ENCODE data around the gene CEMIP. TPM values are rescaled to one million over a fixed set of nuclear protein-coding genes. Genes with fewer than 3 reads are reported as not detected.

The CEMIP gene
- total and polyA plus RNA-seq, 2 of the 8 experiments (the other 6 are each of a cell fraction or from before 2014, with no cell fraction given) = 0.11 to 0.60 TPM

DNA sequence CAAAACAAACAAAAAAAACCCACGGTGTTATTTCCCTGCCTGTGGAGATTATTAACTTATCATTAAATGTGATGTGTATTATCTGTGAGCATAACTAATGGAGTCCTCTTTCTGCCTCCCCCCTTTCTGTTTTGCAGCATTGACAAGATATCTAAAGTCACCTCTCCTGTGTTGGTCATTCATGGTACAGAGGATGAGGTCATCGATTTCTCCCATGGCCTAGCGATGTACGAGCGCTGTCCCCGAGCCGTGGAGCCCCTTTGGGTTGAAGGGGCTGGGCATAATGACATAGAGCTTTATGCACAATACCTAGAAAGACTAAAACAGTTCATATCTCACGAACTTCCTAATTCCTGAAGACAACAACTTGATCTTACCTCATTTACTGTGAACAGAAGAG is 25.2 kb upstream of the CEMIP start:
- no peak for FAIRE-seq
- H2AK5ac ChIP-seq (ENCODE audit: low read depth, low read length) = no peak overlapping the region
- CTCF ChIA-PET (ENCODE audit: partially characterized antibody) = interaction anchor here (0.9 to 3.2 kb wide), 4 partner anchors 13 to 189 kb away, joined by 3 to 13 read pairs (median 4); no protein-coding TSS in a partner anchor

More for the DNA sequence above, 25.2 kb upstream of the CEMIP start:
- H4K5ac ChIP-seq (ENCODE audit: insufficient read length, low read depth, low read length) = no peak overlapping the region
- peaks cover 0 to 9% (median 0%) of the 10 kb centered on the region in 4 experiments; a peak in 1 of 7 replicates for H3K4me1 ChIP-seq (replicated peaks in 1 of 4; ENCODE audit: control insufficient read depth in 3 of 4, insufficient read depth in 4 of 4, low read length in 3 of 4)
- no peaks in the 10 kb centered on the region for H3K79me1 ChIP-seq (ENCODE audit: low read depth, low read length)
- no peaks in the 10 kb centered on the region for H3K23me2 ChIP-seq (ENCODE audit: low read depth, low read length)
- TF ChIP-seq KDM4A (IDR thresholded peaks at IDR 0.05; ENCODE audit: low read depth, low read length, severe bottlenecking) (no peak), CTBP2 (IDR thresholded peaks at IDR 0.05; ENCODE audit: borderline replicate concordance, insufficient read depth, insufficient read length, low read length) (no peak), RXRA (IDR thresholded peaks at IDR 0.05; ENCODE audit: insufficient read depth, low read depth, low read length) (no peak), TBP (IDR thresholded peaks at IDR 0.05; ENCODE audit: low read depth, low read length) (no peak), SIRT6 (IDR thresholded peaks at IDR 0.05; ENCODE audit: low read length) (no peak), RFX5 (IDR thresholded peaks at IDR 0.05; ENCODE audit: borderline replicate concordance, low read depth, low read length) (no peak), MAX (IDR thresholded peaks at IDR 0.05) (no peak), CBX8 (IDR thresholded peaks at IDR 0.05; ENCODE audit: borderline replicate concordance, low read depth, low read length) (no peak), TAF7 (optimal IDR thresholded peaks at IDR 0.05; ENCODE audit: borderline replicate concordance, low read depth, low read length) (no peak), SP2 (IDR thresholded peaks at IDR 0.05; ENCODE audit: low read length) (no peak), ASH2L (IDR thresholded peaks at IDR 0.05; ENCODE audit: low read length) (no peak)
- H2BK5ac ChIP-seq (ENCODE audit: low read depth, low read length) = no peak overlapping the region
- no peak overlapping the region for H3K4me3 ChIP-seq (ENCODE audit: extremely low read depth in 1 of 4, insufficient read depth in 2 of 4, low read depth in 3 of 4, low read length in 4 of 4)
- H2BK12ac ChIP-seq (ENCODE audit: low read depth, low read length) = no peak overlapping the region
- no peak overlapping the region for H3K4me2 ChIP-seq (ENCODE audit: insufficient read depth in 1 of 2, low read depth in 2 of 2, low read length in 2 of 2)
- POLR2A ChIA-PET (ENCODE audit: partially characterized antibody) = no interaction called here
- 93% methylated on average over 8 of the region's 8 CpGs; no CpG with 5 or more reads in 1 of the 2 experiments for WGBS, 2 experiments (ENCODE audit: extremely low coverage in 1 of 2, insufficient coverage in 1 of 2, insufficient read length in 1 of 2, insufficient replicate concordance in 2 of 2, low coverage in 1 of 2, low lambda C conversion rate in 2 of 2, missing lambda C conversion rate in 1 of 2)
- H3K27ac ChIP-seq (ENCODE audit: low read depth, low read length) = no peak overlapping the region
- H3K56ac ChIP-seq (replicated peaks; ENCODE audit: insufficient read length, low read depth, low read length) = no peak overlapping the region
- DNase-seq (ENCODE audit: low read depth in 1 of 2, low spot score in 2 of 2) = no peak
- no peak overlapping the region for H3K23ac ChIP-seq (ENCODE audit: insufficient read length)
- no peaks in the 10 kb centered on the region for H3K79me2 ChIP-seq (ENCODE audit: control insufficient read depth in 1 of 2, insufficient read depth in 2 of 2, low read length in 2 of 2)
- H4K20me1 ChIP-seq (replicated peaks in 1 of 2; ENCODE audit: control insufficient read depth in 1 of 2, insufficient read depth in 2 of 2, low read length in 2 of 2) = no peaks in the 10 kb centered on the region
- no peak overlapping the region for H3K9ac ChIP-seq (replicated peaks in 1 of 4; ENCODE audit: extremely low read depth in 1 of 4, low read depth in 3 of 4, low read length in 3 of 4)
- H2BK20ac ChIP-seq (ENCODE audit: low read length) = no peak overlapping the region
- no peak overlapping the region for H3K14ac ChIP-seq (ENCODE audit: insufficient read length)
- H2AFZ ChIP-seq (ENCODE audit: low read length) = no peak overlapping the region
- H4K8ac ChIP-seq (ENCODE audit: extremely low read depth, insufficient read depth, low read length) = no peak overlapping the region; the same call in 1 of the 2 replicates
- H2BK15ac ChIP-seq (ENCODE audit: low read length) = no peak overlapping the region
- no peak overlapping the region for H2BK120ac ChIP-seq (replicated peaks; ENCODE audit: low read depth, low read length)
- H3K27me3 ChIP-seq (replicated peaks in 1 of 4; ENCODE audit: control insufficient read depth in 3 of 4, extremely low read depth in 1 of 4, insufficient read depth in 3 of 4, low read length in 3 of 4) = no peaks in the 10 kb centered on the region
- no peaks in the 10 kb centered on the region for H3K9me3 ChIP-seq (ENCODE audit: insufficient read depth in 2 of 2, low read depth in 1 of 2, low read length in 1 of 2)
- H3K4ac ChIP-seq (replicated peaks; ENCODE audit: insufficient read length, low read depth, low read length) = no peak overlapping the region
- peaks cover 0 to 2% (median 0%) of the 10 kb centered on the region in 4 experiments; a peak in 1 of 8 replicates for H3K36me3 ChIP-seq (ENCODE audit: control insufficient read depth in 2 of 4, insufficient read depth in 4 of 4, low read length in 3 of 4)
- H3K18ac ChIP-seq (ENCODE audit: extremely low read depth, low read length) = no peak overlapping the region
- H4K91ac ChIP-seq (replicated peaks; ENCODE audit: insufficient read length, low read length) = no peak overlapping the region
